Fibroblast of lung (primary cell): ENCODE data around the gene KRT16. TPM values are rescaled to one million over a fixed set of nuclear protein-coding genes. Genes with fewer than 3 reads are reported as not detected.

Source experiments
- DNase-seq, 2 donors: peaks; one replicate each; pipeline versions ENCODE4 v3.0.0 to v3.0.0-alpha.2; 2010; ENCODE audit warnings: low read depth in 2 of 2
- H2AFZ ChIP-seq: 2 replicates; pipeline ENCODE4 v1.5.1; 2012; ENCODE audit warnings: low read length, control low read depth, inconsistent platforms
- H3K27ac ChIP-seq: 2 replicates; pipeline ENCODE4 v1.5.1; 2011; ENCODE audit warnings: low read length, control low read depth; ENCODE audit not compliant: insufficient read depth
- H3K27me3 ChIP-seq: 2 replicates; pipeline ENCODE4 v1.5.1; 2011; ENCODE audit warnings: mild to moderate bottlenecking, low read length; ENCODE audit not compliant: control insufficient read depth, insufficient read depth
- H3K36me3 ChIP-seq: 2 replicates; pipeline ENCODE4 v1.5.1; 2011; ENCODE audit warnings: low read length; ENCODE audit not compliant: control insufficient read depth, insufficient read depth
- H3K4me1 ChIP-seq: 2 replicates; pipeline ENCODE4 v1.5.1; 2011; ENCODE audit warnings: low read length; ENCODE audit not compliant: control insufficient read depth, insufficient read depth; ENCODE audit errors: extremely low read depth
- H3K4me2 ChIP-seq: 2 replicates; pipeline ENCODE4 v1.5.1; 2011; ENCODE audit warnings: low read length, control low read depth; ENCODE audit not compliant: insufficient read depth; ENCODE audit errors: extremely low read depth
- H3K4me3 ChIP-seq, 4 experiments: fragments of 200-600 bp in 1 of 4; sonication (generic) in 1 of 4; replicated peaks in 1 of 4; 2 replicates each; pipeline ENCODE4 v1.5.1; 2011 to 2016; ENCODE audit warnings: low read length in 4 of 4, low read depth in 3 of 4, mild to moderate bottlenecking in 3 of 4, control low read depth in 2 of 4, inconsistent platforms in 1 of 4, mixed read lengths in 1 of 4; ENCODE audit not compliant: insufficient read depth in 1 of 4; ENCODE audit errors: control extremely low read depth in 1 of 4
- H3K79me2 ChIP-seq: 2 replicates; pipeline ENCODE4 v1.5.1; 2012; ENCODE audit warnings: mild to moderate bottlenecking, low read length, inconsistent platforms; ENCODE audit not compliant: control insufficient read depth, insufficient read depth
- H3K9ac ChIP-seq: 2 replicates; pipeline ENCODE4 v1.5.1; 2011; ENCODE audit warnings: mild to moderate bottlenecking, low read length, control low read depth; ENCODE audit not compliant: insufficient read depth
- H3K9me3 ChIP-seq: 2 replicates; pipeline ENCODE4 v1.5.1; 2012; ENCODE audit warnings: low read depth, low read length; ENCODE audit not compliant: control insufficient read depth, insufficient read depth
- H4K20me1 ChIP-seq: 2 replicates; pipeline ENCODE4 v1.5.1; 2011; ENCODE audit warnings: low read length; ENCODE audit not compliant: control insufficient read depth, insufficient read depth; ENCODE audit errors: extremely low read depth
- CTCF ChIP-seq, 2 donors: IDR thresholded peaks in 1 of 2; conservative IDR thresholded peaks in 1 of 2; 1 replicate in 1 of 2; 2 replicates in 1 of 2; pipeline ENCODE4 v1.5.1; 2011 to 2012; ENCODE audit warnings: low read length in 2 of 2, control low read depth in 1 of 2, inconsistent platforms in 1 of 2, low read depth in 1 of 2, mild to moderate bottlenecking in 1 of 2
- EZH2 ChIP-seq: IDR thresholded peaks from 2 replicates; pipeline ENCODE4 v1.5.1; 2012; ENCODE audit warnings: low read length, control low read depth, mild to moderate bottlenecking; ENCODE audit errors: missing control alignments
- polyA plus RNA-seq, 2 donors: library from polyadenylated mRNA; depleted of rRNA in 1 of 2; stranded (reverse) in 1 of 2; unstranded in 1 of 2; fragments of >200 nt; gene quantifications; 2 replicates each; pipeline ENCODE4 v1.2.1, GENCODE V29; 2011 to 2012; ENCODE audit warnings: missing spikeins in 1 of 2
- total RNA-seq: library from RNA; depleted of rRNA; stranded (reverse); fragments of >200 nt; gene quantifications from 2 replicates; pipeline ENCODE4 v1.2.1, GENCODE V29; 2014

The KRT16 gene
- total and polyA plus RNA-seq, 2 donors (not counting 1 experiment from before 2014, with no cell fraction given), result 0.09 TPM; not detected in 1

GRCh38 chr17:41594363-41594915, 18.1 kb downstream of the KRT16 start:
- Histone ChIP-seq H3K4me3 (no peak overlapping the region), H3K4me2 (no peak overlapping the region), H4K20me1 (no peaks in the 10 kb centered on the region), H3K9me3 (no peaks in the 10 kb centered on the region), H3K9ac (no peak overlapping the region), H2AFZ (no peak overlapping the region), H3K4me1 (no peaks in the 10 kb centered on the region), H3K27me3 (peaks cover 15% of the 10 kb centered on the region), H3K79me2 (no peaks in the 10 kb centered on the region), H3K36me3 (no peaks in the 10 kb centered on the region), H3K27ac (no peak overlapping the region)
- no peak for TF ChIP-seq EZH2
- TF ChIP-seq CTCF (conservative IDR thresholded peaks at IDR 0.05 in 1 of 2, IDR thresholded peaks at IDR 0.05 in 1 of 2; ENCODE audit: low read depth in 1 of 2, low read length in 2 of 2), result no peak
- DNase-seq, result no peak

GRCh38 chr17:41593306-41593981, 19.1 kb downstream of the KRT16 start:
- no peaks in the 10 kb centered on the region for H3K4me1 ChIP-seq
- H3K27me3 ChIP-seq, result peaks cover 15% of the 10 kb centered on the region
- H2AFZ ChIP-seq, result no peak overlapping the region
- TF ChIP-seq CTCF (conservative IDR thresholded peaks at IDR 0.05 in 1 of 2, IDR thresholded peaks at IDR 0.05 in 1 of 2; ENCODE audit: low read depth in 1 of 2, low read length in 2 of 2) (no peak), EZH2 (no peak)
- no peak for DNase-seq
- H3K27ac ChIP-seq, result no peak overlapping the region
- no peak overlapping the region for H3K4me3 ChIP-seq
- no peak overlapping the region for H3K9ac ChIP-seq
- no peaks in the 10 kb centered on the region for H4K20me1 ChIP-seq
- H3K9me3 ChIP-seq, result no peaks in the 10 kb centered on the region
- H3K4me2 ChIP-seq, result no peak overlapping the region
- H3K36me3 ChIP-seq, result no peaks in the 10 kb centered on the region
- no peaks in the 10 kb centered on the region for H3K79me2 ChIP-seq

DNA sequence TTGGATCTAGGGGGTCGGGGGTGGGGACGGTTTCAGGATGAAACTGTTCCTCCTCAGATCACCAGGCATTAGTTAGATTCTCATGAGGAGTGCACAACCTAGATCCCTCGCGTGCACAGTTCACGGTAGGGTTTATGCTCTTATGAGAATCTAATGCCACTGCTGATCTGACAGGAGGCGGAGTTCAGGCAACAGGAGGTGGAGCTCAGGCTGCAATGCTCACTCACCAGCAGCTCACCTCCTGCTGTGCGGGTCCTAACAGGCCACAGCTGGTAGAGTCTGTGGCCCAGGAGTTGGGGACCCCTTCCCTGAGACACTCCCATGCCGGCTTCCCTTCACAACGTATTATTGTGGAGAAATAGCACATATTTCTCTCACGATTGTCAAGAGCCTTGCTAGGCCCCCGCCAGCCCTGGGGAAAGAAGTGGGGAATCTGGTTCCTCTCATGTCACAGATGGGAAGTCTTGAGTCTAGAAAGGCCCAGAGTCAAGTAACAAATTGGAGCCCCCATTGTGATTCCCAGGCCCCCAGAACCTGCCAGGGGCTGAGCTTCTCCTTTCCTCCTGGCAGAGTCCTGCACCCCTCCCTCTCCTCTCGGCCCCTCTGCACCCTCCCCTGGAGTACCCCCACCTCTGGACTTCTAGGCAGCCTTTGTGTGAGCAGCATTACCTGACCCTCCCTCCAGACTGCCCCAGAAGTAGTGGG, 19.8 kb downstream of the KRT16 start:
- TF ChIP-seq CTCF (conservative IDR thresholded peaks at IDR 0.05 in 1 of 2, IDR thresholded peaks at IDR 0.05 in 1 of 2; ENCODE audit: low read depth in 1 of 2, low read length in 2 of 2), result no peak
- TF ChIP-seq EZH2, result no peak
- Histone ChIP-seq H3K9me3 (no peaks in the 10 kb centered on the region), H3K4me2 (no peak overlapping the region)

More for the DNA sequence above, 19.8 kb downstream of the KRT16 start:
- H3K9ac ChIP-seq, result no peak overlapping the region
- no peaks in the 10 kb centered on the region for H3K79me2 ChIP-seq
- H2AFZ ChIP-seq, result no peak overlapping the region
- H3K4me3 ChIP-seq, result no peak overlapping the region
- no peaks in the 10 kb centered on the region for H3K4me1 ChIP-seq
- H4K20me1 ChIP-seq, result no peaks in the 10 kb centered on the region
- H3K27ac ChIP-seq, result no peak overlapping the region
- no peak for DNase-seq
- H3K27me3 ChIP-seq, result peaks cover 15% of the 10 kb centered on the region
- H3K36me3 ChIP-seq, result no peaks in the 10 kb centered on the region
